ENCODE results near the gene CYP4F22. TPM values are rescaled to one million over a fixed set of nuclear protein-coding genes. Genes with fewer than 3 reads are reported as not detected.
"Not testable (repeated sequence)": the region's sequence is repeated elsewhere in the genome, so short reads cannot be mapped to it uniquely, and the experiment has no call there.

The CYP4F22 gene
- total RNA-seq, 6 experiments from 2014 or later, result not detected

- DNase-seq, result no peak
- Mint-ChIP-seq H3K4me1 (ENCODE audit: low read depth) (no peaks in the 10 kb centered on the region), H3K27me3 (ENCODE audit: insufficient read depth) (peaks cover 3% of the 10 kb centered on the region), H3K27ac (no peak overlapping the region), H3K36me3 (ENCODE audit: low read depth) (no peaks in the 10 kb centered on the region), H3K4me3 (no peak overlapping the region), H3K9me3 (no peaks in the 10 kb centered on the region)
- TF ChIP-seq CTCF (IDR thresholded peaks at IDR 0.05), result no peak
These were observed 33.2 kb upstream of the CYP4F22 start for GRCh38 chr19:15475169-15475568.

DNA sequence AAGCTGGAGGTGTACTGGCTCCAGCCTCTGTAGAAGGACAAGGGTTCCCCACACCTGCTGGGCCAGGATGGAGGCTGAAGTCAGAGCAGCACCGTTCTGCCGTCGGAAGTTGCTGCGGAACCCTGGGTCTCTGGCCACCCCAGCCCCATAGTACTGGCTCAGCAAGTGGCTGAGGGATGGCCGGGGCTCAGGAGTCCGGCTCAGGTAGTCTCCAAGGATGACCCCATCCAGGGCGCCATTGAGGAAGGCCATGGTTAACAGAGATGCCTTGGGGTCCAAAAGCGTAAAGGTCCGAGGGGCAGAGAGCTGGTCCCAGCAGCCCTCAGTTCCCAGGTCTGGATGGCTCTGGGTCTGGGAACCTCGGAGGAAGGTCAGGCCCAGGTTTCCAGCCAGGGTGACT lies 32.7 kb upstream of the CYP4F22 start:
- H3K9me3 Mint-ChIP-seq, result no peaks in the 10 kb centered on the region
- H3K4me1 Mint-ChIP-seq (ENCODE audit: low read depth), result no peaks in the 10 kb centered on the region
- no peak overlapping the region for H3K4me3 Mint-ChIP-seq
- peaks cover 3% of the 10 kb centered on the region for H3K27me3 Mint-ChIP-seq (ENCODE audit: insufficient read depth)
- no peak overlapping the region for H3K27ac Mint-ChIP-seq
- no peak for DNase-seq
- TF ChIP-seq CTCF (IDR thresholded peaks at IDR 0.05), result no peak
- H3K36me3 Mint-ChIP-seq (ENCODE audit: low read depth), result no peaks in the 10 kb centered on the region

- Mint-ChIP-seq H3K9me3 (no peaks in the 10 kb centered on the region), H3K4me3 (no peak overlapping the region), H3K27me3 (ENCODE audit: insufficient read depth) (peaks cover 3% of the 10 kb centered on the region), H3K4me1 (ENCODE audit: low read depth) (no peaks in the 10 kb centered on the region), H3K36me3 (ENCODE audit: low read depth) (no peaks in the 10 kb centered on the region), H3K27ac (no peak overlapping the region)
- DNase-seq, result no peak
- TF ChIP-seq CTCF (IDR thresholded peaks at IDR 0.05), result no peak
These were observed 32.0 kb upstream of the CYP4F22 start for GRCh38 chr19:15476325-15476724.

DNA sequence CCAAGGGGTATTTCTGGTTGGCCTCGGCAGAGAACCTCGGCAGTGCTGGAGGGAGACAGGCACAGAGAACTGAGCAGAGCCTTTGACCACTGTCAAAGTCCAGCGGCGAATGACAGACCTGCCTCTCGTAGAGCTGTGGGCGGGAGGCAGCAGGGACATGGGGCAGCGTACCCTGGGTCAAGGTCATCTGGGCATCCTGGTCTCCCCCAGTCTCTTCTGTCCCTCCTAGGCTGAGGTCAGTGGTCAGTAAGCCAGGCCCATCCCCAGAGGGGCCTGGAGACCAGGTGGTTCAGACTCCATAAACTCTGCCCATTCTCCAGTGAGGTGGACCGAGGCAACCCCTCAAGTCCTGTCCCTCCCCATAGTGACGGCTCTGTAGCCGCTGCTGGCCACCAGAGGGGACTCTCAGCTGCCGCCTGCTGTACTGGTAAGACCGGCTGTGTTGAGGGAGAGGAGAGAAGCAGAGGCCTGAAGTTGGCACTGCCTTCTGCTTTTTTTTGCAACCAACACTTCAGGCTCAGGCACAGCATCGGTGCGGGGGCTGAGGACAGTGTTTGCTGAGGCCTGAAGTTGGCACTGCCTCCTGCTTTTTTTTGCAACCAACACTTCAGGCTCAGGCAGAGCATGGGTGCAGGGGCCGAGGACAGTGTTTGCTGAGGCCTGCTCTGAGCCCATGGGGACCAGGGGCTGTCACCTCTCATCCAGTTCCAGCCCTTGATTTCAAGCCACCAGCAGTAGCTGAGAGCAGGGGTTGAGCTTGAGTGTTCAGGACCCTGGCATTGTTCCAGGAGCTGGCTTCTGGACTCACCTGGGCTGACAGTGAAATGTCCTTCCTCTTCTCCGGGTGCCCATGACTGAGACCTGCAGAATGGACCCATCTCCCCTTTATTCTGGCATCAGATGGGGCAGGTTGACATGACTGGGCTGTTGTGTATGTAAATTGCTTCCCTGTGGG lies 28.7 kb upstream of the CYP4F22 start, which contains the start of gene PGLYRP2:
TSS of gene PGLYRP2 (minus strand) at position 111 of the 955 bp plus-strand sequence. CDS start 130 bp downstream, outside the sequence.
- Mint-ChIP-seq H3K36me3 (ENCODE audit: low read depth) (no peaks in the 10 kb centered on the region), H3K27ac (no peak within 1 kb of the TSS), H3K4me3 (no peak within 1 kb of the TSS), H3K9me3 (no peaks in the 10 kb centered on the region), H3K4me1 (ENCODE audit: low read depth) (no peaks in the 10 kb centered on the region), H3K27me3 (ENCODE audit: insufficient read depth) (peaks cover 3% of the 10 kb centered on the region)
- peak; percentile 29; the same call in 1 of the 2 replicates for TF ChIP-seq CTCF (IDR thresholded peaks at IDR 0.05)
- peak; percentile 9 for DNase-seq

DNA sequence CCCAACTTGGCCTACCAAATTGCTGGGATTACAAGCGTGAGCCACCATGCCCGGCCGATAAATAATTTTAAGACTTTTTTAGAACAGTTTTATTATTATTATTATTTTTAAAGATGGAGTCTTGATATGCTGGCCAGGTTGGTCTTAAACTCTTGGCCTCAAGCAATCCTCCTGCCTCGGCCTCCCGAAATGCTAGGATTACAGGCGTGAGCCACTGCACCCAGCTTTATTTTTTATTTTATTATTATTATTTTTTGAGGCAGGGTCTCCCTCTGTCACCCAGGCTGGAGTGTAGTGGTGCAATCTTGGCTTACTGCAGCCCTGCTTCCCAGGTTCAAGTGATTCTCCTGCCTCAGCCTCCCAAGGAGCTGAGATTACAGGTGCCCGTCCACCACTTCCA lies 27.3 kb upstream of the CYP4F22 start:
- H3K9me3 Mint-ChIP-seq; H3K4me3 Mint-ChIP-seq; H3K36me3 Mint-ChIP-seq (ENCODE audit: low read depth); DNase-seq; H3K27ac Mint-ChIP-seq; H3K27me3 Mint-ChIP-seq (ENCODE audit: insufficient read depth); H3K4me1 Mint-ChIP-seq (ENCODE audit: low read depth): not testable (repeated sequence)

GRCh38 chr19:15485768-15486167 lies 22.6 kb upstream of the CYP4F22 start:
- H3K36me3 Mint-ChIP-seq (ENCODE audit: low read depth); H3K27ac Mint-ChIP-seq; DNase-seq; H3K9me3 Mint-ChIP-seq; H3K4me1 Mint-ChIP-seq (ENCODE audit: low read depth); H3K27me3 Mint-ChIP-seq (ENCODE audit: insufficient read depth); H3K4me3 Mint-ChIP-seq: not testable (repeated sequence)
